Anterior cingulate cortex (tissue), 58 donors: ENCODE data around the gene FCAMR.

Source experiments
- DNase-seq, 58 donors: peaks; one replicate each; lab custom pipeline; 2025; lab: John Stamatoyannopoulos, UW

Gene FCAMR

GRCh38 chr1:207000651-207001291, 30.5 kb upstream of the FCAMR start:
- DNase-seq, result no peak

- no peak for DNase-seq
These were observed 28.6 kb upstream of the FCAMR start for GRCh38 chr1:206998816-206999215.

GRCh38 chr1:206992790-206993189, 22.5 kb upstream of the FCAMR start:
- DNase-seq, result no peak

GRCh38 chr1:206987873-206988272, 17.6 kb upstream of the FCAMR start:
- no peak for DNase-seq

- DNase-seq, result no peak
These were observed 16.6 kb upstream of the FCAMR start for GRCh38 chr1:206986885-206987284.

- DNase-seq, result no peak
These were observed 16.1 kb upstream of the FCAMR start for GRCh38 chr1:206986402-206986801.

GRCh38 chr1:206985162-206985749, 15.0 kb upstream of the FCAMR start:
- no peak for DNase-seq

- DNase-seq, result peak in 37 of 58 donors; percentile 5 to 67 (median 32)
These were observed 12.0 kb upstream of the FCAMR start for GRCh38 chr1:206982216-206982615.

GRCh38 chr1:206979379-206980043, 9.3 kb upstream of the FCAMR start:
- no peak for DNase-seq

GRCh38 chr1:206978259-206978658, 8.0 kb upstream of the FCAMR start:
- no peak for DNase-seq

- DNase-seq, result no peak
These were observed 5.0 kb upstream of the FCAMR start for GRCh38 chr1:206975306-206975705.

- no peak for DNase-seq
These were observed 3.9 kb upstream of the FCAMR start for GRCh38 chr1:206974140-206974539.

- no peak for DNase-seq
These were observed 2.5 kb upstream of the FCAMR start for GRCh38 chr1:206972728-206973127.

- no peak for DNase-seq
These were observed 882 bp upstream of the FCAMR start for GRCh38 chr1:206971029-206971655.

GRCh38 chr1:206969090-206969489, 1.2 kb downstream of the FCAMR start:
- no peak for DNase-seq

- peak in 1 of 58 donors; percentile 37 for DNase-seq
These were observed 3.0 kb downstream of the FCAMR start for GRCh38 chr1:206967096-206967849.

GRCh38 chr1:206965781-206966180, 4.5 kb downstream of the FCAMR start:
- no peak for DNase-seq

- DNase-seq, result no peak
These were observed 6.5 kb downstream of the FCAMR start for GRCh38 chr1:206963740-206964139.

GRCh38 chr1:206963119-206963712, 7.0 kb downstream of the FCAMR start:
- DNase-seq, result no peak

GRCh38 chr1:206962272-206962671, 8.0 kb downstream of the FCAMR start:
- DNase-seq, result peak in 1 of 58 donors; percentile 1
